Measurements from ENCODE around the gene VCPKMT.
"Not testable (repeated sequence)": the region's sequence is repeated elsewhere in the genome, so short reads cannot be mapped to it uniquely, and the experiment has no call there.

Gene VCPKMT

DNA sequence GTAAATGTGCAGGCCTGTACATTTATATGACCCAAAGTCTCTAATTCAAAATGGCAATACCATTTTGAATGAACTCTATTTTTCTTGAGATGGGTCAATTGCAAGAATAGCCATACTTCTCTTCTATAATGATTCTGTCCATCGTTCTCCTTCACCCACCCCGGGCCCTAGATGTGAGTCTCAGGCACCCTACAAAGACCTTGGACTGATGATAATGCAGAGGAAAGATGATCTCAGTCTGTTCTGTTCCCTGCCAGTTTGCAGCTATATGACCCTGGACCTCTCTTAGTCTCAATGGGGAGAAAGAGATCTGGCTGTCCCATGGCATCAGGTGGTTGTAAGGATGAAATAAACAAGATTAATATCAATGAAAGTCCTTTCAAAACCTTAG is 30.1 kb downstream of the VCPKMT start:
- TF ChIP-seq, protein P1, sequence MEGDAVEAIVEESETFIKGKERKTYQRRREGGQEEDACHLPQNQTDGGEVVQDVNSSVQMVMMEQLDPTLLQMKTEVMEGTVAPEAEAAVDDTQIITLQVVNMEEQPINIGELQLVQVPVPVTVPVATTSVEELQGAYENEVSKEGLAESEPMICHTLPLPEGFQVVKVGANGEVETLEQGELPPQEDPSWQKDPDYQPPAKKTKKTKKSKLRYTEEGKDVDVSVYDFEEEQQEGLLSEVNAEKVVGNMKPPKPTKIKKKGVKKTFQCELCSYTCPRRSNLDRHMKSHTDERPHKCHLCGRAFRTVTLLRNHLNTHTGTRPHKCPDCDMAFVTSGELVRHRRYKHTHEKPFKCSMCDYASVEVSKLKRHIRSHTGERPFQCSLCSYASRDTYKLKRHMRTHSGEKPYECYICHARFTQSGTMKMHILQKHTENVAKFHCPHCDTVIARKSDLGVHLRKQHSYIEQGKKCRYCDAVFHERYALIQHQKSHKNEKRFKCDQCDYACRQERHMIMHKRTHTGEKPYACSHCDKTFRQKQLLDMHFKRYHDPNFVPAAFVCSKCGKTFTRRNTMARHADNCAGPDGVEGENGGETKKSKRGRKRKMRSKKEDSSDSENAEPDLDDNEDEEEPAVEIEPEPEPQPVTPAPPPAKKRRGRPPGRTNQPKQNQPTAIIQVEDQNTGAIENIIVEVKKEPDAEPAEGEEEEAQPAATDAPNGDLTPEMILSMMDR (IDR thresholded peaks at IDR 0.05; ENCODE audit: low read depth, low read length) = no peak
- H3K4me3 ChIP-seq (ENCODE audit: low read depth, low read length) = no peak overlapping the region

DNA sequence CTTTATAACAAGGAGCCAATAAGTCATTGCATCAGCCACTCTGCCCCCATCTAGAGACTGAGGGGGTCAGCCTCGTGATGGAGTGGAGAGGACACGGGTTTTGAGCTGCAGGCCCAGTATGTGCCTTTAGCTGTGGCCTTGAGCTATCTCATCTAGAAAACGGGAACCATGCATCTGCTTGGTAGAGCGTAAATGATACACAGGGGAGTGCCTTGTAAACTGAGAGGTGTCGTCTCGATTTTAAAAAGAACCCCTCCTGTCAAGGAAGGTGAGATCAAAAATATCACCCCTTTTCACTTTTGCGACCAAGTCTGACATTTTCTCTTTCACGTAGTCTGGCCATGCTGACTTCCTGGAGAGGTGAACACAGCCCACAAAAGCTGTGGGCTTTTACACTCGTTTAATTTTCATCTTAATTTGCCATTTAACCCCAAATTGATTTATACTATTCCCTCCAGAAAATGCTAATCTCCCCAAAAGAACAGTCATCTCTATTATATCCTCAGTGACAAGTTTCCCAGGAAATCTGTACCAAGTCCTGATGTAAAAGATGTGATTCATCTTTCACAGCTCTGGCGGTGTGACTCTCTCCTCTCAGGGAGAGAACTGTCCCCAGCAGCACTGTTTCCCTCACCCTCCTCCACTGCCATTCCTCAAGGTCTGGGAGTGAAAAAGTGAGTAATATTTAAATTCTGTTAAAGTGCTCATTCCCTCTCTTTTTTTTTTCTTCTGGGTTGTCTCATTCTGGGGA is 30.6 kb downstream of the VCPKMT start:
- no peak overlapping the region for H3K4me3 ChIP-seq (ENCODE audit: low read depth, low read length)

DNA sequence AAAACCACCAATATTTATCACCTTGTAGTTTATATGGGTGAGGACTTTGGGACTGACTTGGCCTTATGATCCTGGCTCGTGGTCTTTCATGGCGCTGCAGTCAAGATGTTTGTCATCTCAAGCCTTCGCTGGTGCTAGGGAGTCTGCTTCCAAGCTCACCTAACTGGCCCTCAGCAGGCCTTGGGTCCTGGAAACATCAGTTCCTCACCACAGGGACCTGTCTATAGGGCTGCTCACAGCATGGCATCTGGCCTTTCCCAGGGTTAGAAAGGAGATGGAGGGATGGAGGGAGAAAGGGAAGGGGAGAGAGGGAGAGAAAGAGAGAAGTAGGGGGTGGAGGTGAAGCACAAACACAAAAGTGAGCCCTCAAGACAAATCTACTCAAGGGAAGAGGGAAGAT is 31.7 kb downstream of the VCPKMT start:
- TF ChIP-seq, protein P1 (IDR thresholded peaks at IDR 0.05; ENCODE audit: low read depth, low read length) = no peak
- no peak overlapping the region for H3K4me3 ChIP-seq (ENCODE audit: low read depth, low read length)

More for the DNA sequence above, 30.6 kb downstream of the VCPKMT start:
- TF ChIP-seq, protein P1 (IDR thresholded peaks at IDR 0.05; ENCODE audit: low read depth, low read length) = no peak

DNA sequence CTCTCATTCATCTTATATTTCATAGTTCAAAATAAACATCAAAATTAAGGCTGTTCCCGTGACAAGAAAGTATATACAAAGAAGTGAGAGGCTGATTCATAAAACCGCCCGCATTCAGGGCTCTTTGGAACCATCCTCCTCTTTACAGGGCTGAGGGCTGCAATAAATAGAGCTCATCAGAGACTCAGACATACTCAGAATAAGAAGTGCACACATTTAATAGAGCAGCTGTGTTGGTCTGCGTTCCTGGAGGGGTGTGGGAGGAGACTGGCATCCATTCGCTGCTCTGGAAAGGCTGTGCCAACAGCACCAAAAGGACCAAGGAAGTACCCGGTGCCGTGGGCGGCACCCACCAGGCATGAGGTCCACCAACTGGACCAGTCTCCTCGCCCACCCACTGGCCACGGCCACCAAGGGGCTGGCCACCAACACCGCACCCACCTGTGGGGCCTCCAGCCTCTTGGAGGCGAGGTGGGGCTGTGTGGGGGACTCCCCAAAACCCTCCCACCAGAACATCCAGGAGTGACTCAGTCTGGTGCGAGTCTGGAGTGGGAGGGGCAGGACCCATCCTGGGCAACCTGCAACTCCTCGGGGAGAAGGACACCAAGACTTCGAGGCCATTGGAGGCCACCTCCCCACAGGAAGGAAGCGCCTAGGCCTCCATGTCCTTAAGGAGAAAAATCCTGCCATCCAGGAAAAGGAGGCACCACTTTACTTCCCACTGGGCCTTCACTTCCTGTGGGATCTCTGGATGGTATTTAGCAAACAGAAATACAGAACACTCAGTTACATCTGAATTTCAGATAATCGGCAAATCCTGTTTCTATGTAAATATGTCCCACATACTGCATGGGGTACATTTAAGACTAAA is 32.7 kb downstream of the VCPKMT start:
- TF ChIP-seq, protein P1 (IDR thresholded peaks at IDR 0.05; ENCODE audit: low read depth, low read length) = no peak
- H3K4me3 ChIP-seq (ENCODE audit: low read depth, low read length) = no peak overlapping the region

DNA sequence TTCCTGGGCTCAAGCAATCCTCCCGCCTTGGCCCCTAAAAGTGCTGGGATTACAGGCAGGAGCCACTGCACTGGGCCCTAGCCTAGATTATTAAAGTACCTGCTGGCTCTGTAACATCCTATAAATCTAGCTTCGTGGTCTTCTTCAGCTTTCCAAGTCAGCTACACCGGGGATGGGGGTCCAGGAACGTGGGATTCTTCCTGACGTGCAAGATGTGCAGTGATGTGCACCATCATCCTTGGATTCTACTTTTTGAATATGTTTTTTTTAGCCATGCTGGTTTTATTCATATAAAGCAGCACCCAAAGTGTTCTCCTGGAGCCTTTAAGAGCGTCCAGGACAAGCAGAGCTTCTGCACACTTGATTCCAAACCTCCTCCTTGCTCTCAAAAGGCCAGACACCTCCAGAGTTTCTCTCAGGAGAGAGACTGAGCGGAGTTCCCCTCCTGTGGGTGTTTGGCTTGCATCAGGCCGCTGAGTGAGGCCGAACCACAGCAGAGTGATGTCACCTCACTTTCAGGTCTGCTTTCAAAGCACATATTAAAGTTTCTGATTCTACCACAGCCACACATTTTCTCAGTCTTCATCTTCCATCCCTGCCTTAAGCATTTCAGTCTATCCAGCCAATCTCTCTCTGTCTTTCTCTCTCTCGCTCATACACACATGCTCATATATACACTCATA is 33.4 kb downstream of the VCPKMT start:
- TF ChIP-seq, protein P1 (IDR thresholded peaks at IDR 0.05; ENCODE audit: low read depth, low read length) = no peak
- H3K4me3 ChIP-seq (ENCODE audit: low read depth, low read length) = no peak overlapping the region

DNA sequence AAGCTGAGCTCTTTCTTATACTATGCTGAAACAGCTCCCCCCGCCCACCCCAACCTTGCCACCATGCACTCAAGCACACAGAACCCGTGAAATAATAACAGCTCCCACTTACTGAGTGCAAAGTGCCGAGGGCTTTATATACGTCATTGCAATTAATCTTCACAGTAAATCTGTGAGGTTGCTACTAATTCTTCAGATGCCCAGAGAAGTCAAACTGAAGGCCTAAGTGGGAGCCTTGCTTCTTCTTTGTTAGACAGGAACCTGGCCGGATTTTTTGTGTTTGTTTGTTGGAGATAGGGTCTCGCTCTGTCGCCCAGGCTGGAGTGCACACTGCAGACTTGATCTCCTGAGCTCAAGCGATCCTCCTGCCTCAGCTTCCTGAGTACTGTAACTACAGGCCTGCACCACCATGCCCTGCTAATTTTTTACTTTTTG is 34.0 kb downstream of the VCPKMT start:
- no peak overlapping the region for H3K4me3 ChIP-seq (ENCODE audit: low read depth, low read length)
- TF ChIP-seq, protein P1 (IDR thresholded peaks at IDR 0.05; ENCODE audit: low read depth, low read length) = no peak

DNA sequence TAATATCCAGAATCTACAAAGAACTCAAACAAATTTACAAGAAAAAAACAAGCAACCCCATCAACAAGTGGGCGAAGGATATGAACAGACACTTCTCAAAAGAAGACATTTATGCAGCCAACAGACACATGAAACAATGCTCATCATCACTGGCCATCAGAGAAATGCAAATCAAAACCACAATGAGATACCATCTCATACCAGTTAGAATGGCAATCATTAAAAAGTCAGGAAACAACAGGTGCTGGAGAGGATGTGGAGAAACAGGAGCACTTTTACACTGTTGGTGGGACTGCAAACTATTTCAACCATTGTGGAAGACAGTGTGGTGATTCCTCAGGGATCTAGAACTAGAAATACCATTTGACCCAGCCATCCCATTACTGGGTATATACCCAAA is 37.3 kb downstream of the VCPKMT start:
- H3K4me3 ChIP-seq (ENCODE audit: low read depth, low read length) = not testable (repeated sequence)

DNA sequence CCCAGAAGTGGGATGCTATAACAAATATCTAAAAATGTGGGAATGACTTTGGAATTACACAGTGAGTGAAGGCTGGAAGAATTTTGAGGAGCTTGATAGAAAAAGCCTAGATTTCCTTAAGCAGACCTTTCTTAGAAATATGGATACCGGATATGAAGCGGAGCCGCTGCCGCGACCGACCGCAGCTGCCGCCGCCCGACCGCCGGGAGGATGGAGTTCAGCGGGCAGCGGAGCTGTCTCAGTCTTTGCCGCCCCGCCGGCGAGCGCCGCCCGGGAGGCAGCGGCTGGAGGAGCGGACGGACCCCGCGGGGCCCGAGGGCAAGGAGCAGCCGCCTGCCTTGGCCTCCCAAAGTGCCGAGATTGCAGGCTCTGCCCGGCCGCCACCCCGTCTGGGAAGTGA is 42.7 kb downstream of the VCPKMT start:
- H3K4me3 ChIP-seq (ENCODE audit: low read depth, low read length) = not testable (repeated sequence)
